ENCODE measurements around the gene PAQR4. TPM values are rescaled to one million over a fixed set of nuclear protein-coding genes. Genes with fewer than 3 reads are reported as not detected.

Gene PAQR4
- polyA plus RNA-seq, 2 of the 4 experiments (the other 2 are of a cell fraction): 8.0 to 18.6 TPM

DNA sequence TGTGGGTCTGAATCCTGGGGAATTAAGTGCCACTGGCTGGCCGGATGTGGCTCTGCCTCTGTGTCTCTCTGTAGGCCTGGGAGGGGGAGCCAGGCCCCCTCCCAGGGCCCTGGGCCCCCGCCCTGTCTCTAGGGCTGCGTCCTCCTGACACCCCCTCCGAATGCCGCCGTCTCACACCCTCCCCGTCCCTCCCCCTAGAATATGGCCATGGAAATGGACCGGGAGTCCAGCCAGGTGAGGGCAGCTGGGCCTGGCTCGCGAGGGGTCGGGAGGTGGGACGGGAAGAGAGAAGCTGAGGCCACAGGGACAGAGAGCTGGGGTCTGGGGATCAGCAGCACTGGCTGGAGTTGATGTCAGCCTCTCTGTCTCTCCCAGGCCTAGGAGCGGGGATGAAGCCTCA, 27.1 kb downstream of the PAQR4 start:
- H3K27ac ChIP-seq: no peak overlapping the region
- FAIRE-seq (no peak), DNase-seq (ENCODE audit: low read depth in 1 of 2, low spot score in 1 of 2) (no peak), ATAC-seq (no peak)
- ChIA-PET CTCF (interaction anchor here (0.7 to 1.8 kb wide), 5 partner anchors 12 to 91 kb away, joined by 3 to 5 read pairs (median 4); no protein-coding TSS in a partner anchor), POLR2A (no interaction called here)
- no peak overlapping the region for H3K4me3 ChIP-seq
- 96% methylated on average over 4 of the region's 13 CpGs for WGBS (ENCODE audit: missing lambda C conversion rate)
- TF ChIP-seq CHD4 (IDR thresholded peaks at IDR 0.05; ENCODE audit: borderline replicate concordance) (no peak), HDAC2 (IDR thresholded peaks at IDR 0.05) (no peak), CHD2 (IDR thresholded peaks at IDR 0.05; ENCODE audit: low read length, partially characterized antibody) (no peak)
- no peaks in the 10 kb centered on the region for H3K9me3 ChIP-seq
- no peak overlapping the region for H3K4me2 ChIP-seq
- peaks cover 7% of the 10 kb centered on the region; the same call in 2 of the 3 replicates for H3K4me1 ChIP-seq

DNA sequence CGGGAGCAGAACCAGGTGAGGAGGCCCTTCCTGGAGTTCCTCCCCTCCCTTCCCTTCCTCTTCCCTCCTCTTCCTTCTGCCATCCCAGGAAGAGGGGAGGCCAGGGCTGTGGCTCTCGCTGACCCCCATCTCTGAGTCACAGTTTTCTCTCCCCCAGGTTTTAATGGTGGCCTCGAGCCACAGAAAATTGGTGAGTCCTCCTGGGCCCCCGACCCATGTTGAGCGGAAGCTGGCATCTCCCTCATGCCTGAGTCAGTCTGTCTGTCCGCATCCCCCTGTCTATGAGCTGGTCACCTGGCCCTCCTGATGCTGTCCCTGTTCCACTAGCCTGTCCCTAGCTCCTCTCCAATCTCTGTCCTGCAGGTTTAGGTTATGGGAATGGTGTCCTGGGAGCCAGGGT, 30.8 kb downstream of the PAQR4 start:
- Histone ChIP-seq H3K27ac (no peak overlapping the region), H3K4me3 (no peak overlapping the region), H3K9me3 (no peaks in the 10 kb centered on the region), H3K4me1 (peaks cover 8% of the 10 kb centered on the region; the same call in 2 of the 3 replicates), H3K4me2 (no peak overlapping the region)
- CTCF ChIA-PET: interaction anchor here (1.0 to 14.8 kb wide), 6 partner anchors 8 to 81 kb away, joined by 3 to 214 read pairs (median 6); partner anchors contain the start of genes CLDN6, HCFC1R1, PKMYT1 and THOC6
- DNase-seq (ENCODE audit: low read depth in 1 of 2, low spot score in 1 of 2): no peak
- TF ChIP-seq SMC3 (IDR thresholded peaks at IDR 0.05): no peak
- no peak for FAIRE-seq
- ATAC-seq: no peak
- POLR2A ChIA-PET: interaction anchor here (9.6 kb wide), 1 partner anchor 22 kb away, joined by 107 read pairs; the partner anchor contains the start of genes HCFC1R1, THOC6 and TNFRSF12A
- 76% methylated on average over 6 of the region's 6 CpGs for WGBS (ENCODE audit: missing lambda C conversion rate)

DNA sequence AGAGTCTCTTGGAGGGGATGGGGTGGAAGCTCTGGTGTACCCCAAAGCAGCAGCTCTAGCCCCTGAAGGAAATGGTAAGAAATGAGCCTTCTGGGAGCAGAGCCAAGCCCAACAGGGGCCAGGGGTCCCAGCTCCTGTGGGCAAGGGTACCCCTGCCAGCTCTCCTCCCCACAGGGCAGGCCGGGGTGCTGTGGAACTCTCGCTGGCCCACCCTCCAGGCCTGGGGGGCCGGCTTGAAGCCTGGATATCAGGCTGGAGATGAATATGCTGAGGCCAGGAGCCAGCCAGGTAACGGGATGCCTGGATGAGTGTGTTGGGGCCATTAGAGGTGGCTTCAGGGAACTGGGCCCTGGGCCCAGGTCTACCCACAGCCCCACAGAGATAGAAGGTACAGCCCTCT, 31.4 kb downstream of the PAQR4 start:
- DNase-seq (ENCODE audit: low read depth in 1 of 2, low spot score in 1 of 2): no peak
- WGBS (ENCODE audit: missing lambda C conversion rate): 75% methylated on average over 2 of the region's 4 CpGs

DNA sequence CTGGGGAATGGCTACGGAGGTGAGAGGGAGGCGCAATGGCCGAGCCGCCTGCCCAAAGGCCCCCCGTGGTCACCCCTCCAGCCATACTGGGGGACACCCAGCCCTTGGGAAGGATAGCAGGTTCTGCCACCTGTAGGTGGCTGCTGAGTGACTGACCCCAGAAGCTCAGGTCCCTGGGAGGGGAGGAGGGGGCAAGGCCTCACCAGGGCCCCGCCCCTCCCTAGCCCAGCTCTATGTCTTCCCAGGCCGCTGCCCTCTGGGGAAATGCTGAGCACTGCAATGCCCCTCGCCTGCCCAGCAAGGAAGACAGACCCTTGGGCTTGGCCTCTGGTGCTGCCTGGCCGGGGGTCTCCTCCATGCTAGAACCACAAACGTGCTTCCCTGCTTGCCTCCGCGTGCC, 32.2 kb downstream of the PAQR4 start:
- ChIA-PET POLR2A (interaction anchor here (9.6 kb wide), 1 partner anchor 20 kb away, joined by 107 read pairs; the partner anchor contains the start of genes HCFC1R1, THOC6 and TNFRSF12A), CTCF (interaction anchor here (0.9 to 14.8 kb wide), 9 partner anchors 9 to 57 kb away, joined by 3 to 214 read pairs (median 4); partner anchors contain the start of genes CLDN6, HCFC1R1, PKMYT1 and THOC6)
- DNase-seq (ENCODE audit: low read depth in 1 of 2, low spot score in 1 of 2): no peak
- Histone ChIP-seq H3K27ac (no peak overlapping the region), H3K4me2 (no peak overlapping the region), H3K9me3 (no peaks in the 10 kb centered on the region), H3K4me3 (no peak overlapping the region), H3K4me1 (peaks cover 15% of the 10 kb centered on the region; the same call in 2 of the 3 replicates)
- TF ChIP-seq TFCP2L1 (CRISPR knock-in tag; IDR thresholded peaks at IDR 0.05): no peak
- no peak for TF ChIP-seq JUN (IDR thresholded peaks at IDR 0.05)
- TF ChIP-seq FOXS1 (CRISPR knock-in tag; IDR thresholded peaks at IDR 0.05): no peak
- no peak for TF ChIP-seq RNF2 (IDR thresholded peaks at IDR 0.05; ENCODE audit: borderline replicate concordance, low read depth)
- no peak for TF ChIP-seq SREBF2 (IDR thresholded peaks at IDR 0.05)
- TF ChIP-seq ESRRA (IDR thresholded peaks at IDR 0.05; ENCODE audit: borderline replicate concordance, low read length): no peak
- TF ChIP-seq FOSL2 (IDR thresholded peaks at IDR 0.05): no peak
- no peak for TF ChIP-seq FOSL2 (CRISPR knock-in tag; IDR thresholded peaks at IDR 0.05)
- TF ChIP-seq, protein P1, sequence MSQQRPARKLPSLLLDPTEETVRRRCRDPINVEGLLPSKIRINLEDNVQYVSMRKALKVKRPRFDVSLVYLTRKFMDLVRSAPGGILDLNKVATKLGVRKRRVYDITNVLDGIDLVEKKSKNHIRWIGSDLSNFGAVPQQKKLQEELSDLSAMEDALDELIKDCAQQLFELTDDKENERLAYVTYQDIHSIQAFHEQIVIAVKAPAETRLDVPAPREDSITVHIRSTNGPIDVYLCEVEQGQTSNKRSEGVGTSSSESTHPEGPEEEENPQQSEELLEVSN (IDR thresholded peaks at IDR 0.05; ENCODE audit: borderline replicate concordance, low read depth): no peak
- no peak for TF ChIP-seq ZNF302 (CRISPR knock-in tag; IDR thresholded peaks at IDR 0.05)
- TF ChIP-seq POLR2A (IDR thresholded peaks at IDR 0.05; ENCODE audit: low read length): no peak
- TF ChIP-seq CHD2 (IDR thresholded peaks at IDR 0.05; ENCODE audit: low read length, partially characterized antibody): no peak
- TF ChIP-seq HOXA7 (CRISPR knock-in tag; IDR thresholded peaks at IDR 0.05): no peak
- TF ChIP-seq HEYL (CRISPR knock-in tag; IDR thresholded peaks at IDR 0.05): no peak
- no peak for TF ChIP-seq RCOR1 (IDR thresholded peaks at IDR 0.05; ENCODE audit: low read depth, low read length)
- no peak for TF ChIP-seq SMC3 (IDR thresholded peaks at IDR 0.05)
- no peak for TF ChIP-seq JUNB (IDR thresholded peaks at IDR 0.05)
- no peak for FAIRE-seq
- ATAC-seq: no peak
- 85% methylated on average over 10 of the region's 12 CpGs for WGBS (ENCODE audit: missing lambda C conversion rate)

More for the DNA sequence above, 31.4 kb downstream of the PAQR4 start:
- ATAC-seq (no peak), FAIRE-seq (no peak)
- Histone ChIP-seq H3K4me1 (peaks cover 10% of the 10 kb centered on the region; the same call in 2 of the 3 replicates), H3K9me3 (no peaks in the 10 kb centered on the region), H3K27ac (no peak overlapping the region), H3K4me3 (no peak overlapping the region), H3K4me2 (no peak overlapping the region)
- TF ChIP-seq HOXB5 (CRISPR knock-in tag; IDR thresholded peaks at IDR 0.05) (no peak), FOXS1 (CRISPR knock-in tag; IDR thresholded peaks at IDR 0.05) (no peak), SMC3 (IDR thresholded peaks at IDR 0.05) (no peak), HDAC2 (IDR thresholded peaks at IDR 0.05) (no peak), TP53 (CRISPR knock-in tag; IDR thresholded peaks at IDR 0.05) (no peak), KDM5A (IDR thresholded peaks at IDR 0.05) (no peak), RFX5 (IDR thresholded peaks at IDR 0.05) (no peak)
- ChIA-PET CTCF (interaction anchor here (0.7 to 14.8 kb wide), 10 partner anchors 9 to 81 kb away, joined by 3 to 214 read pairs (median 4); partner anchors contain the start of genes CLDN6, HCFC1R1, PKMYT1 and THOC6), POLR2A (interaction anchor here (0.5 to 9.6 kb wide), 2 partner anchors 21 to 161 kb away, joined by 6 to 107 read pairs; partner anchors contain the start of genes HCFC1R1, THOC6 and TNFRSF12A)
